HG02763 (cell line): ENCODE results near the gene NCLN.
"Not testable (repeated sequence)": the region's sequence is repeated elsewhere in the genome, so short reads cannot be mapped to it uniquely, and the experiment has no call there.

ENCODE experiments used
- ATAC-seq: cut with Tn5 transposase; IDR thresholded peaks from one replicate; pipeline ENCODE4 v1.9.1; 2021; ENCODE audit warnings: mild to moderate bottlenecking, moderate library complexity; ENCODE audit not compliant: unreplicated experiment

NCLN gene

GRCh38 chr19:3183721-3184641 is 1.7 kb upstream of the NCLN start:
- ATAC-seq: no peak

GRCh38 chr19:3184847-3185460 is 776 bp upstream of the NCLN start:
- ATAC-seq: peak; percentile 15

GRCh38 chr19:3186160-3186688 is 494 bp downstream of the NCLN start:
- ATAC-seq: no peak

DNA sequence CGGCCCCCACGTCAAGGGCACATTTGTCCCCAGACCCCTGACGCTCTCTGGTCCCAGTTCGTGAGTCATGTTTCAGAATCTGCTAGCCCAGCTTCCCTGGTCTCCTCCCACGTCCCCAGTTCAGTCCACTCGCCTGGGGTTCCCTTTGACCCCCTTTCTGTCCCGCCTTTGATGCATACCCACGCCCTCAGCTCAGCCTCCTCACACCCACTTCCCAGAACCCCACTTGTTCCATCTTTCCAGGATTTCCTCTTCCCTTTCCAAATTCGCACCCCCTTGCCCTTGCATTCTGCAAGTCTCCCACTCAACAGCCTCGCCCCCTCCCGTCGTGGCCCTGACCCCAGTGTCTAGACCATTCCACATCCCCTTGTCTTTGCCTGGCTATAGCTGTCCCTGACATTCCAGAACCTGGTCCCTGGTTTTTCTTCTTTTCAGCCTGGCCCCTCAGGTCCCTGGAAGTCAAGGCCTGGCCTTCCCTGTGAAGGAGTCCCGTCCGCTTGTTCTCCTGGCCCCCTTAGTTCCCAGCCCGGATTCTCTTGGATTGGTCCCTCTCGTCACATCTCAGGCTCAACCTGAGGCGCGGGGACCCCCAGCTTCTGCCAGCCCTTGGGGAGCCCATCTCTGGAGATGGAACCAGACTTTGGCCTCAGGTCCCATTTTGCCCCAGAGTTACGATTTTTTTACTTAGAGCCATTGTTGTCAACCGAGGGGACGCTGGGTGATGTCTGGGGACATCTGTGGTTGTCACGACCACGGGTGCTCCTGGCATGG is 1.3 kb downstream of the NCLN start:
- no peak for ATAC-seq

DNA sequence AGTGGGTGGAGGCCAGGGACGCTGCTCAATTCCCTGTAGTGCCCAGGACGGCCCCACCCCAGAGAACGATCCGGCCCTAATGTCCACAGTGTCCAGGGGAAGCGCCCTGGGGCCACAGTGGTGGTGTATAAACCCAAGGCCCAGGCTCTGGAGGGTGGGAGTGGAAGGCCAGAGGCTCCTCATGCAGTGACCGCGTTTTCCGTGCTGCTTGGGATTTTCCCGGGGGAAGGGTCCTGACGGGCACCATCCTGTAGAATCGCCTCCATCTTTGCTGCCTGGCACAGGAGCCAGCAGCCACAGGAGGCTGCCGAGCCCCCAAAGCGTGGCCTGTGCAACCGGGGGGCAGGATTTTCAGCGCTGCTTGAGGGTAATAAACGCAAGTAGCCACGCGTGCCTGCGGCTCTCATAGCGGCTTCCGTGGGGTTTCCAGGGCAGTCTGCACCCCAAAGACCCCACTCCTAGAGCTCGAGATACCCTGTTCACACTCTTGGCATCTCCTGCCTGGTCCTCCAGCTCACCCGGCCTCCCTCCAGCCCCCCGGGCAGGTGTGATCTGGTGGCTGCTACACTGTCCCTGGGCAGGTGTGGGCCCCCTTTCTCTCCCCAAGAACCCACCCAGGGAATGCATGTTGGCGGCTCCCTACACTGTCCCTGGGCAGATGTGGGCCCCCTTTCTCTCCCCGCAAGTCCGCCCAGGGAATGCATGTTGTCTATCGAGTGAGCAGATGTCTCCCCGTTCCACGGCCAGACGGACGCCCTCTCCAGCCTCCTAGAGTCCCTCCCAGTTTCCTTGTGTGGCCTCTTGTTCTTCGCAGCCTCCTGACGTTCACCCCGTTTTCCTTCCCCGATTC is 2.2 kb downstream of the NCLN start:
- no peak for ATAC-seq

GRCh38 chr19:3188627-3189596 is 3.2 kb downstream of the NCLN start:
- ATAC-seq: no peak

DNA sequence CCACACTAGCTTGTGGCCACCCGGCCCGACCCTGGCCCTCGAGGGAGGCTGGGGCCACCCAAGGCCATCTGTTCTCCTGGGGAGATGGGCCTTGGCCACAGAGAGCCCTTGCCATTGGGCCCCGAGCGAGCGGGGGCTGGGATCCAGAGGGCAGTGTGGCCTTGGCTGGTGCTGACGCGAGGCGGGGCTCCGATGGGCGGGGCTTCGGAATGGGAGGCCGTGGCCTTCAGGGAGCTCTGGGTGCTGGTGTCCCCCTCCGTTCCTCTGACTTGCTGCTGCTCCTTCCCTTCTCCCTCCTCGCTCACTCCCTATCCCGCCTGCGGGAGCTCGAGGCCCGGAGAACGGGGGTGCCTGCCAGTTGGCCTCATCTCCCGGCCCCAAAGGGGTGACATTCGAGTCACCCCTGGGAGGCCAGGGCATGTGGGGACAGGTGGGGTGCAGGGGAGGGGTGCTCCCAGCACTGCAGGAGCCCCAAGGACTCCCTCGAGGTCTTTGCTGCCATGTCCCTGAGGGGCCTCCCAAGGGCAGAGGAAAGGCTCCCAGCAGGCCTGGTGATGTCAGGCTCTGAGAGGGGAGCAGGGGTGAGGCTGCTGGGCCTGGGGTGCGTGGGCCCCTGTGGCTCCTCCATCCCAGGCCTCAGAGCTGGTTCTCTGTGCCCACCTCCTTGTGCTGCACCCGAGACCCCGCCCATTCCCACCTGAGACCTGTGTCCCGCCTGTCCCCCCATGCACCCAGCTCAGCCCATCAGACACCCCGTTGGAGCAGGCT is 4.2 kb downstream of the NCLN start:
- ATAC-seq: no peak

DNA sequence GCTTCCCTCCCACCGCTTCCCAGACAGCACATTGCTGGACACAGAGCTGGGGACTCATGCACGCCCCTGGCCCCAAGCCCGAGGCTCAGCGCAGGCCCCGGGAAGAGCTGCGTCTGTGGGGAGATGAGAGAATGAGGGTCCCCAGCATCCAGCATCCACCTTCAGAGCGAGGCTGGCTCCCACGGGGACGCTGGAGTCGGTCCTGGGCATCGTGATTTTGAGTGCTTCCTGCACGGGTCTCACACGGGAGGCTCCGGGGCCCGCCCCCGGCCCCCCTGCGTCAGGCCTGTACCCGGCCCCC is 4.7 kb downstream of the NCLN start:
- ATAC-seq: no peak

DNA sequence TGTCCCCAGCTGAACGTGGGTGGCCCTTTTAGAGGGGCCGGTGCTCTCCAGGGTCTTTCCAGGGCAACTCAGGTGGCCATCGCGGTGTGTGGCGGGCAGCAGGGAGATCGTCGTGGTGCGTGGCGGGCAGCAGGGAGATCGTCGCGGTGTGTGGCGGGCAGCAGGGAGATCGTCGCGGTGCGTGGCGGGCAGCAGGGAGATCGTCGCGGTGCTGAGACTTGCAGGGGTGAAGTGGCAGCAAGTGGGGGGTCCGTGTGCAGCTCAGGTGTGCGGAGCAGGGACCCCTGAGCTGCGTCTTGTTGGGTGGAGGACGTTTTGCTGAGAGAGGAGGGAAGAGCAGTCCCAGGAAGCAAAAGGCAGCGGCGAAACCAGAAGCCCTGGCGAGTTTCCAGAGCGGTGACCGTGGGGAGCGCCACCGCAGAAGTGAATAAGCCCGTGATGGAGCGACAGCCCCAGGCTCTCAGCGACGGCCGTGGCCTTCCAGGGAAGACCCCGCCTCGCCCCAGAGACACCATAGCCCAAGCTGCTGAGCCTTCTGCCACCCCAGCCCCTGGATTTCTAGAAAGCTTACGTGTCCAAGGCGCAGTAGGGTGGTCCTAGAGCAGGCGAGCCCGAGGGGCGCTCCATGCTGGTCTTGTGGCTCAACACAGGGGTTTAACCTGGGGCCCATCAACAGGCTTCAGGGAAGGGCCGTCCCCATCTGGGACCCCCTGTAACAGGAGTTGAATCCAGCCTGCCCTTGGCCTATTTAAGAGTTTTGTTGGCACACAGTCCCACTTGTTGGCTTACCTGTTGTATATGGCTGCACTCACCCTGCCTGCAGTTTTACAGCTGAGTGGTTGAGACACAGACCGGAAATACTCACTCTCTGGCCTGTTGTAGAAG is 5.4 kb downstream of the NCLN start:
- ATAC-seq: no peak

DNA sequence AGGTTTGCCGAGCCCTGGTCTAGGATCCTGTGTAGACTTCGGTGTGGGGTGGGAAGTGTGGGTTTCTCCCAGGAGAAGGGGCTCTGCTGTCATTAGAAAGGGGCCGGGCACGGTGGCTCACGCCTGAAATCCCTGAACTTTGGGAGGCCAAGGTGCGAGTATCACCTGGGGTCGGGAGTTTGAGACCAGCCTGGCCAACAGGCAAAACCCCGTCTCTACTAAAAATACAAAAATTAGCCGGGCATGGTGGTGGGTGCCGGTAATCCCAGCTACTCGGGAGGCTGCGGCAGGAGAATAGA is 6.0 kb downstream of the NCLN start:
- not testable (repeated sequence) for ATAC-seq

DNA sequence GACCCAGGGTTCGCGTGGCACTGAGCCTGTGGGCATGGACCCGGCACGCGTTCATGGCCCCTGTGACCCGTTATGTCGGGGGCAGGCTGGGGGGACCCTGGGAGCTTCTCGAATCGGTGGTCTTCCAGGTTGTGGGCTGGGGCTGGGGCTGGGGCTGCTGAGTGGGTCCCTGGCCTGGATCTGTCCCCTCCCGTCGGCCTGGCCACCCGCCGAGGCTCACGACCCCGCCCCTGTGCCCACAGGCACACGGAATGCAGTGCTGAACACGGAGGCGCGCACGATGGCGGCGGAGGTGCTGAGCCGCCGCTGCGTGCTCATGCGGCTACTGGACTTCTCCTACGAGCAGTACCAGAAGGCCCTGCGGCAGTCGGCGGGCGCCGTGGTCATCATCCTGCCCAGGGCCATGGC is 6.5 kb downstream of the NCLN start:
- no peak for ATAC-seq

DNA sequence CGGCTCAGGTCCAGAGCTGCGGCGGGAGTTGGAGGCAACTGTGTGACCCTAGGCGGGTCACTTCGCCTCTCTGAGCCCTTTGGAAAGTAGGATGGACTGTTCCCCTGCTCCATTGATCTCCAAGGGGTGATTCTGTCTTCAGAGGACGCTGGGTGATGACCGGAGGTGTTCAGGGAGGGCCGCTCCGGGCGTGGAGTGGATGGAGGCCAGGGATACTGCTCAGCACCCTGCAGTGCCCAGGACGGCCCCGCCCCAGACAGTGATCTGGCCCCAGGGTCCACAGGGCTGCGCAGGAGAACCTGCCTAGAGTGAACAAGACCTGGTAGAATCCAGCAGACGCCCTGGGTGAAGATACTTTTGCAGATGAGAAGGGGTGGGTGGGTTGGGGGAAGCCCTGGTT is 7.0 kb downstream of the NCLN start:
- ATAC-seq: no peak

GRCh38 chr19:3193256-3194105 is 7.8 kb downstream of the NCLN start:
- ATAC-seq: no peak

GRCh38 chr19:3194106-3195087 is 8.7 kb downstream of the NCLN start:
- no peak for ATAC-seq

DNA sequence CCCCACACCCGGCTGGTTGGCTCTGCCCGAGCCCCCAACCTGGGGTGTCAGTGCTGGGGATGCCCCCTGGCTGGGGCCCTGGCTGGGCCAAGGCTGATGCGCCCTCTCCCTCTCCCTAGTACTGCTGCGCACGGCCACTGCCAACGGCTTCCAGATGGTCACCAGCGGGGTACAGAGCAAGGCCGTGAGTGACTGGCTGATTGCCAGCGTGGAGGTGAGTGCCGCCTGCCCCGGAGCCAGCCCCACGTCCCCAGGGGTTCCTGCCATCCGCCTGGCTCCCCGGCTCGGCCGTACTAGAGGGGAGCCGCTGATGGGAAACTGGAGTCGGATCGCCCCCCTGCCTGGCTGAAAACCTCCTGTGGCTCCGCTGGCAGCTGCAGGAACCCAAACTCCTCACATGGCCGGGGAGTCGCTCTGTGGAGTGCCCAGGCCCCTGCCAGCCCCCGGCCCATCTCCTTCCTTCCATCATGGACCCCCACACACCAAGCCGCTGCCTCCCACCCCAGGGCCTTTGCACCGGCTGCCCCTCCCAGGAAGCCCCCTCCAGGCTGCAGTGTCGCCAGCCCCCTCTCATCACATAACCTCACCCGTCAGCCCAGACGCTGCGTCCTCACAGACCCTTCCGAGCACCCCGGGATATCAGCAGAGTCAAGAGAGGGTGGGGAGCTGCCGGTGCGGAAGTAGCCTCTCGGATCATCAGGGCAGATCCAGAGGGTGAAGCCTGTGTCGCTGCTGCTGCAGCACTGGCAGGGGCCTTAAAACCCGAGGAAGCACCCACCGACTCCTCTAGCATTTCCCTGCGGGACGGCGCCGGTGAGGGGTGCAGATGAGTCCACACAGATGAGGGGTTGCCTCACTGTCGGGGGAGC is 10.6 kb downstream of the NCLN start:
- ATAC-seq: no peak
